Limb (tissue), 2 donors: Measurements from ENCODE around the gene HSF4.
A peak's percentile ranks its signal among the peaks of the same experiment; 100 is the strongest.

Experiments
- DNase-seq, 2 donors: peaks; one replicate each; pipeline ENCODE4 v3.0.0-alpha.2; 2016; ENCODE audit errors: extremely low spot score in 2 of 2

Gene HSF4

GRCh38 chr16:67150047-67150832 lies 14.3 kb upstream of the HSF4 start:
- peak; percentile 67 to 78 for DNase-seq

DNA sequence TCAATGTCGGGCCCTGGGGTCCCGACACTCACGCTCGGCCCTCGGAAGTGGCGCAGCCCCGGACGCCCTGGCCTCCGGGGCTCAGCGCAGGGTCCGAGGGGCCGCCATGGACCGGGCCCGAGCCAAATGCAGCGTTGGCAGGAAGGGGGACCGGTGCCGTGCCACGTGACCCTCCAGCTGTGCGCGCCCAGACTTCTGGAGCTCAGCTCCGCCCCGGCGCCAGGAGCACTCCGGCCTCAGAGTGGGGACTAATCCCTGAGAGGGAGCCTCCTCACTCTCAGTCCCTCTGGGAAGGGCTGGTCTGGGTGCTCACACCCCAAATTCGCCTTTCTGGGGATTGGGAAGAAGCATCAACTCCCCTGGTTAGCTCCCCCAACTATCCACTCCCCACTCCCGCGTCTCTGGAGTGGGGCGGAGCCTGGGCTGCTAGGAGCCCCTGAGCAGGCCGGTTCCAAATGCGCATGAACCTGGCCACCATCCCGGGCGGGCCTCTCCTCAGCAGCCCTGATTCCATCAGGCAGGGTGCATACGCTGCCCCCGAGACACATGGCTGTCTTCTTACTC lies 13.6 kb upstream of the HSF4 start, which contains the start of gene B3GNT9:
Gene B3GNT9, minus strand, starts transcription at position 166 of the 564 bp plus-strand sequence. CDS start 513 bp downstream, outside the sequence.
- peak; percentile 70 to 82 for DNase-seq

- no peak for DNase-seq
Measured at GRCh38 chr16:67151431-67152097, 13.0 kb upstream of the HSF4 start.

GRCh38 chr16:67154578-67155294 lies 9.8 kb upstream of the HSF4 start:
- DNase-seq = no peak

- DNase-seq = peak; percentile 76 to 88
Measured at GRCh38 chr16:67155295-67156142, 9.0 kb upstream of the HSF4 start.

GRCh38 chr16:67156143-67156844 lies 8.3 kb upstream of the HSF4 start:
- no peak for DNase-seq

- no peak for DNase-seq
Measured at GRCh38 chr16:67157106-67157748, 7.3 kb upstream of the HSF4 start.

DNA sequence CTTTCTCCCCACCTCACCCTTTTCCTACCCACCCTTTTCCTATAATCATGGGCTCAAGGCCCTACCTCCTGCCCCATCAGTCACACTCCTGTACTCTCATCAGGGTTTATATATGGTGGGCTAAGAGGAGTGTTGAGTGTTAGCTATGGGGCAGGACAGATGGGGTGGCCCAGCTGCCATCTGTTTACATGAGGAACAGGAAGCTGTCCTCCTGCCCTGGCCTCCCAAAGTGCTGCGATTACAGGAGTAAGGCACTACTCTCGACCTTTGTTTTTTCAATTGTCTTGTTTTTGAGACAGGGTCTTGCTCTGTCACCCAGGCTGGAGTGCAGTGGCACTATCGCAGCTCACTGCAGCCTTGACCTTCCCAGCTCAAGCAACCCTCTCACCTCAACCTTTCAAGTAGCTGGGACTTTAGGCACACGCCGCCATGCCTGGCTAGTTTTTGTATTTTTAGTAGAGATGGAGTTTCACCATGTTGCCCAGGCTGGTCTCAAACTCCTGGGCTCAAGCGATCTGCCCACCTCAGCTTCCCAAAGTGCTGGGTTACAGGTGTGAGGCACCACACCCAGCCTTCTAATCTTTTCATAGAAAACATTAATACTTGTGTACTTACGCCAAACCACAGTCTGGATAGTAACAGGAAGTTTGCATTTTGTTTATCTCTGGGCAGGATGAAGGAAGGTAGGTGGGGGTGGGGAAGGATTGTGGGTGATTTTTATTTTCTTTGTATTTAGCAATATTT lies 6.5 kb upstream of the HSF4 start:
- DNase-seq = no peak

DNA sequence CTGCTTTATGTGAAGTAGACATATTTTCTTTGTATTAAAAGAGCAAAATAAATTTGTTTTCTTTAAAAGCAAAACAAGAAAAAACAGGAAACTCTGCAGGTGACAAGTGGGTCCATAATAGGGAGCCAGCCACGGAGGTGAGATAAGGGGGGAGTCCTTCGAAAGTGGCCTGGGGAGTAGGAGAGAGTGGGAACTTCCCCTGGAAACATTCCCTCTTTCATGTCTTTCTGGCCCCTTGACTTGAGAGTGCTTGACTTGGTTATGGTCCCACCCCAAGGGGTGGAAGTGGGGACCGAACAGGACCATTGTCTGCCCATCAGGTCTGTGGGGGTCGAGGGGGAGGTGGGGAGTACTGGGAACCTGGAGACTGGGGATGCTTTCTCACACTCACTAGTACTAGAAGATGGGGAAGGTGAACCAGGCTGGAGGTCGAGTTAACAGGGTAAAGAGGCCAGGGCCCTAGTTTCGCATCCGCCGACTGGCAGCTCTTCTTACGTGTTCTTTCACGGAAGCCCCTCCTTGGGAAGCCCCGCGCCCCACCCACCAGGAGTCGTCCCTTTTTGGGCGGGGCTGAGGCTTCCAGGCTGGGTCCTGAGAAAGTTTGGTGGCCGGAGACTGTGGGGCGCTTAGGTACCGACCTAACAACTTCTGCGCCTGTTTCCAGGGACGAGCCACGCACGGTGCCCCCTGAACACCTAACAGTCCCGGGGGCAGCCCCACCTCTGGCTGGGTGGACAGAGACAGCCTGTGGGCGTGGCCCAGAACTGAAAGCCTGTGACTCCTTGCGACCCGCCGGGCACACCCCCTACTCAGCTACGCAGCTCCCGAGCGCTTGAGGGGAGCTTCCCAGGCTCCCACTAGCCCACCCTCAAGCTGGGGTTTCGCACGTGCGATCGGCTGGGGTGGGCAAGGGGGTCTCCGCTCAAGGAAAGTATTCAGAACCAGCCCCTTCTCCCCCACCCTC lies 5.6 kb upstream of the HSF4 start:
- DNase-seq = peak in 1 of 2 donors; percentile 43

DNA sequence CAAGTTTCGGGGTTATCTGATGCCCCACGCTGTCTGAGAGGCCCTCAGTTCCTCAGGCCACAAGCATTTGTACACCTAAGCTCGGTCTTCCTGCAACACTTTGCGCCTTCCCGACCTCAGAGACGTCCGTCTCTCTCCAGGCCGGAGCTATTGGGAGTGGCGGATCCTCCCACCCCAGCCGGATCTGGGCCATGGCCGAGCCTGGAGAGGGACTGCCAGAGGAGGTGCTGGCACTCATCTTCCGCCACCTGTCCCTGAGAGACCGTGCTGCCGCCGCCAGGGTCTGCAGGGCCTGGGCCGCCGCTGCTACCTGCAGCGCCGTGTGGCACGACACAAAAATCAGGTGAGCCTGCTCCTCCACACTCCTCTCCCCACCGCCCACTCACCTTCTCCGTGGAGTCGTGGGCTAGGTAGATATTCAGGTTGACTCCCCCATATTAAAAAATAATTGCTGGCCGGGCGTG lies 2.9 kb upstream of the HSF4 start:
- DNase-seq = peak in 1 of 2 donors; percentile 23

DNA sequence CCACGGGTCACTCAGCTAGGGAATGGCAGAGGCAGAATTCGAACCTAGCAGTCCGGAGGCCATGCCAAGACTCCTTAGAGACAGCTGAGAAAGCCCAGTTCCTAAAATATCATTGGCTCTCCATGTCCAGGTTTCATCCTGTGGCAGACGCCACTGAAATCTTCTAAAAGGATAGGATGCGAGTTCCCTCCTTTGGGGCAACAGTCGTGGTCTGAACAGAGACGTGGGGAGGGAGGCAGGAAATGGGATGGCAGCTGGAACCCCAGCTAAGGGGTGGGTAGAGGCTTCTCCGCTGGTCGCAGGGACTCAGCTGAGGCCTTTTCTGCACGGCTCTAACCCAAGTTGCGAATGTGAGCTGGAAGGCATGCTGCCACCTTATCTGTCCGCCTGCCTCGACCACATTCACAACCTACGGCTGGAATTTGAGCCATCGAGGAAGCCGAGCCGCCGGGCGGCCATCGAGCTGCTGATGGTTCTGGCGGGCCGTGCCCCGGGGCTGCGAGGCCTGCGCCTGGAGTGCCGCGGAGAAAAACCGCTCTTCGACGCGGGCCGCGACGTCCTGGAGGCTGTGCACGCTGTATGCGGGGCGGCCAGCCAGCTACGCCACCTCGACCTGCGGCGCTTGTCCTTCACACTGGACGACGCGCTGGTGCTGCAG lies 1.9 kb upstream of the HSF4 start:
- DNase-seq = no peak

DNA sequence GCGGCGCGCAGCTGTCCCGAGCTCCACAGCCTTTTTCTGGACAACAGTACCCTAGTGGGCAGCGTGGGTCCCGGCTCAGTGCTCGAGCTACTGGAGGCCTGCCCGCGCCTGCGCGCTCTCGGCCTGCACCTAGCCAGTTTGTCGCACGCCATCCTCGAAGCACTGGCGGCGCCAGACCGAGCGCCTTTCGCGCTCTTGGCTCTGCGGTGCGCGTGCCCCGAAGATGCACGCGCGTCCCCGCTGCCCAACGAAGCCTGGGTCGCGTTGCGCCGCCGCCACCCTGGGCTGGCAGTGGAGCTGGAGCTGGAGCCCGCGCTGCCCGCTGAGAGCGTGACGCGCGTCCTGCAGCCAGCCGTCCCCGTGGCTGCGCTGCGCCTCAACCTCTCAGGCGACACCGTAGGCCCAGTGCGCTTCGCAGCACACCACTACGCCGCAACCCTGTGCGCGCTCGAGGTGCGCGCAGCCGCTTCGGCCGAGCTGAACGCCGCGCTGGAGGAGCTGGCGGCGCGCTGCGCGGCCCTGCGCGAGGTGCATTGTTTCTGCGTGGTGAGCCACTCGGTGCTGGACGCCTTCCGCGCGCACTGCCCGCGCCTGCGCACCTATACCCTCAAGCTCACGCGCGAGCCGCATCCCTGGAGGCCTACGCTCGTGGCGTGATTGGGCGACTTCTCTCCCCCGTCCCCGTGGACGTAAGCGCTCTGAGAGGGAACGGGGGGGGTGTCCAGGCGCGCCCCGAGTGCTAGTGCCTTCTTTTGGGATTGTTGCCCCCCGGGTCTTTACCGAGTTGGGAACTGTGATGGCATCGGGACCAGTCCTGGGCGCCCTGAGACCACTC lies 1.2 kb upstream of the HSF4 start:
- DNase-seq = peak in 1 of 2 donors; percentile 81

- no peak for DNase-seq
Measured at GRCh38 chr16:67163999-67164558, 466 bp upstream of the HSF4 start.

DNA sequence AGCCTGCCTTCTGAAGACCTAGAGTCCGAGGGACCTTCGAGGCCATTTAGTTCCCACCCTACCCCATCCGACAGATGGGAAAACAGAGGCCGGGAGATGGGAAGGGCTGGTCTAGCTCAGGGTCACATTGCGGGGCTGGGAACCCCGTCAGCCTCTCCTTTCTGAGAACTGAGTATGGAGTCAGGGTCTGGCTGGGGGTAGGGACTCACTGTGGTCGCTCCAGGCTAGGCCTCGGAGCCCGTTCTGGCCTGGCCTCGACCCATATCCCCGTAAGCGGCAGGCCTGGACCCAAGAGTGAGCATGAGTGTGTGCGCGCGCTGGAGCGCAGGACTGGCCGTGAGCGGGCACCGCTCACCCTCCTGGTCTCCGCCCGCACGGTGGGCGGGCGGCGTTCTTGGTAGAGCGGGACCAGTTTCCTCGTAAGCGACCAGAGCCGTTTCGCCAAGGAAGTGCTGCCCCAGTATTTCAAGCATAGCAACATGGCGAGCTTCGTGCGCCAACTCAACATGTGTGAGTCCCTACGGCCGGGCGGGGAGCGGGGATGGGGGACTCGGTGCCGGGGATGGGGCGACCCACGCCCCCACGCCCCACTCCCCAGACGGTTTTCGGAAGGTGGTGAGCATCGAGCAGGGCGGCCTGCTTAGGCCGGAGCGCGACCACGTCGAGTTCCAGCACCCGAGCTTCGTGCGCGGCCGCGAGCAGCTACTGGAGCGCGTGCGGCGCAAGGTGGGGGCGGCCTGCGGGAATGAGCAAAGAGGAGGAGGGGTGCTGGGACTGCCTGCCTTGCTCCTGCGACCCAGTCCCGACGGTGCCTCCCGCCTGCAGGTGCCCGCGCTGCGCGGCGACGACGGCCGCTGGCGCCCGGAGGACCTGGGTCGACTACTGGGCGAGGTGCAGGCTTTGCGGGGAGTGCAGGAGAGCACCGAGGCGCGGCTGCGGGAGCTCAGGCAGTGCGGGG lies 855 bp downstream of the HSF4 start:
- peak in 1 of 2 donors; percentile 41 for DNase-seq

GRCh38 chr16:67166110-67166547 lies 1.6 kb downstream of the HSF4 start:
- peak in 1 of 2 donors; percentile 24 for DNase-seq
